Activated naive CD4-positive, alpha-beta T cell treated with anti-CD3 and anti-CD28 coated beads, Interleukin-2, amount 10 ng/mL, durations not matched to agents 7 days and 5 days (primary cell): ENCODE measurements around the gene PLEKHN1.
"Not testable (repeated sequence)": the region's sequence is repeated elsewhere in the genome, so short reads cannot be mapped to it uniquely, and the experiment has no call there.

Experiments used
- CTCF ChIA-PET: fragments of 350-600 bp; sonication (Branson Sonifier 250); formaldehyde crosslinking; loops from one replicate; lab custom pipeline; 2021; ENCODE audit warnings: antibody characterized with exemption; lab: Charles Lee
- DNase-seq: peaks from one replicate; pipeline ENCODE4 v3.0.0-alpha.2; 2020
- H3K27ac Mint-ChIP-seq: one replicate; pipeline ENCODE4 v1.8.0; 2021; ENCODE audit warnings: mild to moderate bottlenecking, moderate library complexity, mixed read lengths
- H3K27me3 Mint-ChIP-seq: one replicate; pipeline ENCODE4 v1.8.0; 2021; ENCODE audit warnings: mild to moderate bottlenecking, mixed read lengths
- H3K36me3 Mint-ChIP-seq: one replicate; pipeline ENCODE4 v1.8.0; 2021; ENCODE audit warnings: mixed read lengths
- H3K4me1 Mint-ChIP-seq: one replicate; pipeline ENCODE4 v1.8.0; 2021; ENCODE audit warnings: mixed read lengths
- H3K4me3 Mint-ChIP-seq: one replicate; pipeline ENCODE4 v1.8.0; 2021; ENCODE audit warnings: mild to moderate bottlenecking, moderate library complexity, mixed read lengths
- H3K9me3 Mint-ChIP-seq: one replicate; pipeline ENCODE4 v1.8.0; 2021; ENCODE audit warnings: mixed read lengths

PLEKHN1 gene

DNA sequence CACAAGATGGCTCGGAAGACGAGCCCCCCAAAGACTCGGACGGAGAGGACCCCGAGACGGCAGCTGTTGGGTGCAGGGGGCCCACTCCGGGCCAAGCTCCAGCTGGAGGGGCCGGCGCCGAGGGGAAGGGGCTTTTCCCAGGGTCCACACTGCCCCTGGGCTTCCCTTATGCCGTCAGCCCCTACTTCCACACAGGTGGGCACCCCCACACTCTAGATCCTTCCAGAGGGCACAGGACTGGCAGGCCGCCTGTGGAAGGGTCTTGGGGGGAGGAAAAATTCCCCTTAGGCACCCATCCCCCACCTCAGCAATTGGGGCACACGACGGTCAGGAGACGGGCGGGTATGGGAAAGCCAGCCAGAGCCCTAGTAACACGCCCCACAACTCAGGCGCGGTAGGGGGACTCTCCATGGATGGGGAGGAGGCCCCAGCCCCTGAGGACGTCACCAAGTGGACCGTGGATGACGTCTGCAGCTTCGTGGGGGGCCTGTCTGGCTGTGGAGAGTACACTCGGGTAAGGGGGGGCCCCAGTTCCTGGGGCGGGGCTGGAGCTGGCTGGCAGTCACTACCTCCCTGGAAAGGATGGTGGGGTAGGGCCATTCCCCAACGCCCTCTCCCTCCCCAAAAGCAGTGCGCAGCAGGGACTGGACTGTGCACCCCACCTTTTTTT, 23.3 kb upstream of the PLEKHN1 start:
- Mint-ChIP-seq H3K27ac (no peak overlapping the region), H3K36me3 (peaks cover 15% of the 10 kb centered on the region), H3K27me3 (peaks cover 75% of the 10 kb centered on the region), H3K9me3 (no peaks in the 10 kb centered on the region), H3K4me1 (peaks cover 7% of the 10 kb centered on the region), H3K4me3 (no peak overlapping the region)
- DNase-seq: no peak
- CTCF ChIA-PET: no interaction called here

DNA sequence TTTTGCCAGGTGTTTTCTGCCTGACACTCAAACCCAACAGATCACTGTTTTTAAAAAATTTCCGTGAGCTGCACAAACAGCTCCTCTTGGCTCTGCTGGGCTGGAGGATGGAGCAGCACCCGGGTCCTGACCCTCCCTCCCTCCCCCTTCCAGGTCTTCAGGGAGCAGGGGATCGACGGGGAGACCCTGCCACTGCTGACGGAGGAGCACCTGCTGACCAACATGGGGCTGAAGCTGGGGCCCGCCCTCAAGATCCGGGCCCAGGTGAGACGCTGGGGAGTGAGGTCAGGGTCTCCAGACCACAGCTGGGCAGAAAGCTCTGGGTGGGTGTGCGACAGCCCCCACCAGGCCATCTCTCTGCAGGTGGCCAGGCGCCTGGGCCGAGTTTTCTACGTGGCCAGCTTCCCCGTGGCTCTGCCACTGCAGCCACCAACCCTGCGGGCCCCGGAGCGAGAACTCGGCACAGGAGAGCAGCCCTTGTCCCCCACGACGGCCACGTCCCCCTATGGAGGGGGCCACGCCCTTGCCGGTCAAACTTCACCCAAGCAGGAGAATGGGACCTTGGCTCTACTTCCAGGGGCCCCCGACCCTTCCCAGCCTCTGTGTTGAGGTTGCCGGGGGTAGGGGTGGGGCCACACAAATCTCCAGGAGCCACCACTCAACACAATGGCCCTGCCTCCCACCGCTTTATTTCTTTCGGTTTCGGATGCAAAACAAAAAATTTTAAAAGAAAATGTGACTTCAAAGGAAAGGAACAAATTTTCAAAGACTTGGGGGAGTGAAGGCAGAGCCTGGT, 22.5 kb upstream of the PLEKHN1 start:
- no peak for DNase-seq
- Mint-ChIP-seq H3K36me3 (peaks cover 15% of the 10 kb centered on the region), H3K9me3 (no peaks in the 10 kb centered on the region), H3K4me3 (no peak overlapping the region), H3K27me3 (peaks cover 67% of the 10 kb centered on the region), H3K27ac (no peak overlapping the region), H3K4me1 (peaks cover 7% of the 10 kb centered on the region)
- CTCF ChIA-PET: no interaction called here

DNA sequence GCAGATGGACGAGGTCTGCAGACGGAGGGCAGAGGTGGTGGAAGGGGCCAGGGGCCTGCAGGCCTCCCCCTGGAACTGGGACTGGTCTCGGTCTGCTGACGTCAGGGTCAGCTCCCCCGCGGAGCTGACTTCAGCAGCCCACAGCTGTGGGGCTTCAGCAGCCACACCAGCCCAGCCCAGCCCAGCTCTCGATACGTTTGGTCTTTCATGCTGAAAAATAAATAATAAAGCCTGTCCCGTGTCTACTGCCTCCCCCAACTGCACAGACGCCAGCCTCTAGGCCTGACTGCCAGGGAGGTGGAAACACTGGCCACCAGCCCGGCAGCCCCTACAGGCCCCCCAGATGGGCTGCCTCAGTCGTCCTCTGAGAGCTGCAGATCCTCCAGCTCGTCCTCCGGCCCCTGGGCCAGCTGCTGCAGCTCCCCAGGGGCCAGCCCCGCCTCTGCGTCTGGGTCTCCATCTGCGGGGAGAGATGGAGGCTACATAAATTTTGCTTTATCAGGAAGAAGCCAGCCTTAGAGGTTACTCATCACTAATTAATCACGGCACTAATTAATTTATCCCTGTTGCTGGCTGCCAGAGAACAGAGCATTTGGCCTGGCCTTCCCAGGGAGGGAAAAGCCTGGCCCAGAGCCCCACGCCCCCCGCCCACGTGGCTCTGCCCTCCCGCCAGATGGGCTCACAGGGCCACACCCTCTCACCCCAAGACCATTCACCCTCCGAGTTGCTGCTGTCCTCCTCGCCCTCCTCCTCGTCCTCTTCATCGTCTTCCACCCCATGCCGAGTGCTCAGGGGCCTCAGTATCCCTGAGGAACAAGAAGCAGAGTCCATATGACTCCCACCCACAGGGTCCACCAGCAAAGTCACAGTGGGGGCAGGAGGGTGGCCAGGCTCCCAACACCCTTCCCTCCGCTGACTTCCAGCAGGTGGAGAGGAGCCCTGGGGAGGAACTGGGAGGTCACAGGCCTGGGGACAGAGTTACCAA, 21.6 kb upstream of the PLEKHN1 start:
- peaks cover 21% of the 10 kb centered on the region for H3K36me3 Mint-ChIP-seq
- peaks cover 58% of the 10 kb centered on the region for H3K27me3 Mint-ChIP-seq
- H3K4me1 Mint-ChIP-seq: peaks cover 7% of the 10 kb centered on the region
- no peak overlapping the region for H3K4me3 Mint-ChIP-seq
- H3K27ac Mint-ChIP-seq: no peak overlapping the region
- no peaks in the 10 kb centered on the region for H3K9me3 Mint-ChIP-seq
- DNase-seq: no peak
- CTCF ChIA-PET: no interaction called here

DNA sequence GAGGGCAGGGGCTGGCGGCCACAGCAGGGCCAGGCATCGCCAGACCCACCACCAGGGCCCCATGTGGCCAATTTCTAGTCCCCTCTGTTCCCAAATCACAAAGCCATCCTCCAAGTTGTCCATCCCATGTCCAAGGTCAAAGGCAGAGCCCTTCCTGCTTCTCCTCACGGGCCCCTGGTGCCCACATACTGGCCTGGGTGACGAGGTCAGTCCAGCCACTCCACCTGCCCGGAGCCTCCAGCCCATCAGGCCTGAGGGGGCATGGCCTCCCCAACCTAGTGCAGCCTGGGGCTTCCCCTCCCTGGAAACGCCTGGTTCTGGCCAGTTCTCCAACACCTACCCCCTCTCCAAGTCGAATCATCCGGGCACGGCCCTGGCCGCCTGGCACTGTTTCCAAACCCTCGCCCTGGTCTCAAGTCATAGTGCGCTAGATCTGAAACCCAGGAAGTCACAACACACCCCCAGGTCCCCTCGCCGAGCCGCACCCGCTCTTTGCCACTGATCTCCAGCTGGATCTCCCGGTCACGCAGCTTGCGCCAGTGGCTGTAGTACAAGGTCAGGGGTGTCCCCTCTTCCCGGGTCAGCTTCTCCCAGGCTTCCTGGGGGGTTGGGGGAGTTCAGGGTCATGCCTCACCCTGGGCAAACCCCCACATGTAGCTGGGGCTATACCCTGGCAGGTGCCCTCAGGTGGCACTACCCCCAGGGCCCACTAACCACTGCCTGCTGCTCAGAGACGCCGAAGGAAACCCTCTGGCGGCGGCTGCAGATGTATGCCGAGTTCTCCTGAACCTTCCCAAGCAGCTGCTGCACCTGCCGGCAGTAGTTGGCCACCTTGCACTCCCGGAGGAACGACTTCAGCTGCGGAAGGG, 20.4 kb upstream of the PLEKHN1 start:
- no peak for DNase-seq
- Mint-ChIP-seq H3K4me3 (no peak overlapping the region), H3K36me3 (peaks cover 33% of the 10 kb centered on the region), H3K4me1 (peaks cover 3% of the 10 kb centered on the region), H3K27ac (peak overlapping the region; percentile 3), H3K27me3 (peaks cover 46% of the 10 kb centered on the region), H3K9me3 (no peaks in the 10 kb centered on the region)
- CTCF ChIA-PET: interaction anchor here (0.6 to 0.7 kb wide), 2 partner anchors 17 to 1100 kb away, joined by 3 read pairs; no protein-coding TSS in a partner anchor

DNA sequence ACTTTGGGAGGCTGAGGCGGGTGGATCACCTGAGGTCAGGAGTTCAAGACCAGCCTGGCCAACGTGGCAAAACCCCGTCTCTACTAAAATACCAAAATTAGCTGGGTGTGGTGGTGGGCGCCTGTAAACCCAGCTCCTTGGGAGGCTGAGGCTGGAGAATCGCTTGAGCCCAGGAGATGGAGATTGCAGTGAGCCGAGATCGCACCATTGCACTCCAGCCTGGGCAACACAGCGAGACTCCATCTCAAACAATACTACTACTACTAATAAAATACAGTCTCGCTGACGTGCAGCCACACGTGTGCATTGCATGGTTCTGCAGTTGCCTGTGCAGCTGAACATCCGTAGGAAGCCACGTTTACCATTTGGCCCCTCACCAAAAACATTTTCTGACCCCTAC, 19.5 kb upstream of the PLEKHN1 start:
- H3K4me3 Mint-ChIP-seq, DNase-seq, H3K4me1 Mint-ChIP-seq, CTCF ChIA-PET, H3K27ac Mint-ChIP-seq, H3K9me3 Mint-ChIP-seq: not testable (repeated sequence)
- peaks cover 37% of the 10 kb centered on the region for H3K36me3 Mint-ChIP-seq
- peaks cover 38% of the 10 kb centered on the region for H3K27me3 Mint-ChIP-seq

DNA sequence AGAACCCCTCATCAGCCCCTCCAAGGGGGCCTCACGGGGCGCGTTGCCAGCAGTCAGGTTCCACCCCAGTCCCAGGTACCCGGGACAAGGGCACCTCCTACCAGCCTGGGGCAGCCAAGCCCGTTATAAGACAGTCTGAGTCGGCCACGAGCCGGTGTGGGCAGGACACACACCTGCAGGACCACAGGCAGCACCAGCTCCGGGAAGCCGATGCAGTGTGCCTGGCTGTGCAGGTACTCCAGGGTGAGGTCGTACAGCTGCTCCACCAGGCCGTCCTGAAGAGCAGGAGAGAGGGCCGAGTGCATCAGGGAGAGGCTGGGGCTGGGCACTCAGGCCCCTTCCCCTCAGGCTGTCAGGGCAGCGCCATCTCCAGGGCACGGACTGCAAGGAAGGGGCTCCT, 18.3 kb upstream of the PLEKHN1 start:
- Mint-ChIP-seq H3K9me3 (no peaks in the 10 kb centered on the region), H3K4me1 (no peaks in the 10 kb centered on the region), H3K36me3 (peaks cover 40% of the 10 kb centered on the region), H3K27me3 (peaks cover 29% of the 10 kb centered on the region), H3K4me3 (no peak overlapping the region), H3K27ac (no peak overlapping the region)
- no peak for DNase-seq
- CTCF ChIA-PET: no interaction called here

DNA sequence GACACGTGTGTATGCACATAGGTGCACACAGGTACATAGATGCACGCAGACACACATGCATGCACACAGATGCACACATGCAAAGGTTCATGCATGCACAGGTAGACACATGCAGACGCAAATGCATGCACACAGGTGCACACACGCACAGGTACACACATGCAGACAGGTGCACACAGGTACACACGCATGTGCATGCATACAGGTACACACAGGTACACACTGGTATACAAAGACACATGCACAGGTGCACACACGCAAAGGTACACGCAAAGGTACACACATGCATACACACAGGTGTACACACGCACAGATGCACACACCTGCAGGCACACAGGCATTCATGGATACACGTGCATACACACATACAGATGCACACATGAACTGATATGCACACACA, 16.0 kb upstream of the PLEKHN1 start:
- Mint-ChIP-seq H3K4me3 (no peak overlapping the region), H3K36me3 (peaks cover 49% of the 10 kb centered on the region), H3K9me3 (no peaks in the 10 kb centered on the region), H3K4me1 (no peaks in the 10 kb centered on the region), H3K27ac (no peak overlapping the region), H3K27me3 (peaks cover 9% of the 10 kb centered on the region)
- CTCF ChIA-PET: no interaction called here
- DNase-seq: no peak

DNA sequence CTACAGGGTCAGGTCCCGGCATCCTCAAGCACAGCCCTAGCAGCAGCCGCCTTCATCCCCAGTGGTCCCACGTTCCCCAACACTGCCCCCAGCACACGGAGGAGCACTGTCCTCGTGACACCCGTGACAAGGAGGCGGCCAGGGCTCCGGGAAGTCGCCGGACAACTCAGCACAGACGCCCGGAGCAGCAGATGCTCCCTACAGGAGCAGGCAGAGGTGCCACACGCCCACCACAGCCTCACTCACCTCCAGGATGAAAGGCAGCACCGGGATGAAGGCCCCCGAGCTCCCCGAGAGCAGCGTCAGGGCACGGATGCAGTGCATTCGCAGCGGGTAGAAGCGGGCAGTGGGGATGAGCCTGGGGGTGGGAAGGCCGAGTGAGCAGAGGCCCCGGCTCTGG, 15.4 kb upstream of the PLEKHN1 start:
- H3K9me3 Mint-ChIP-seq: no peaks in the 10 kb centered on the region
- DNase-seq: no peak
- CTCF ChIA-PET: no interaction called here
- H3K27me3 Mint-ChIP-seq: peaks cover 3% of the 10 kb centered on the region
- H3K36me3 Mint-ChIP-seq: peaks cover 47% of the 10 kb centered on the region
- H3K4me3 Mint-ChIP-seq: no peak overlapping the region
- H3K27ac Mint-ChIP-seq: no peak overlapping the region
- H3K4me1 Mint-ChIP-seq: no peaks in the 10 kb centered on the region

DNA sequence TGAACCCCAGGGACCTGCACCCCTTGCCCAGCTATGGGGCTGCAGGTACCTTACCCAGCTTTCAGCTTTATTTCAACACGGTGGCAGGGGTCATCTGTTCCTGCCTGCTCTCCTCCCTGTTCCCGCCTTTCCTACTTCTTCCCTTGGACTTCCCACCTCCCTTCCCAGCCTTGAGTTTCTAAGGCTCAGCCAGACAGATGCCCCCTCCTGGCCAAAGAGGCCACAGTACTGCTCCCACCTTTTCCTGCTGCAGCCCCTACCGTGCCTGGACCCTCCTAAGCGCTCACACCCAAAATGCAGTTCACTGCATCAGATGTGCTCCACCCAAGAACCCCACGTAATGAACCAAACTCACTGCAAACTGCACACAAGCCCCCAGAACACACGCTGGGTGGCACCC, 14.9 kb upstream of the PLEKHN1 start:
- CTCF ChIA-PET: no interaction called here
- Mint-ChIP-seq H3K4me1 (no peaks in the 10 kb centered on the region), H3K27me3 (no peaks in the 10 kb centered on the region), H3K27ac (no peak overlapping the region), H3K36me3 (peaks cover 47% of the 10 kb centered on the region), H3K9me3 (no peaks in the 10 kb centered on the region), H3K4me3 (no peak overlapping the region)
- DNase-seq: no peak

DNA sequence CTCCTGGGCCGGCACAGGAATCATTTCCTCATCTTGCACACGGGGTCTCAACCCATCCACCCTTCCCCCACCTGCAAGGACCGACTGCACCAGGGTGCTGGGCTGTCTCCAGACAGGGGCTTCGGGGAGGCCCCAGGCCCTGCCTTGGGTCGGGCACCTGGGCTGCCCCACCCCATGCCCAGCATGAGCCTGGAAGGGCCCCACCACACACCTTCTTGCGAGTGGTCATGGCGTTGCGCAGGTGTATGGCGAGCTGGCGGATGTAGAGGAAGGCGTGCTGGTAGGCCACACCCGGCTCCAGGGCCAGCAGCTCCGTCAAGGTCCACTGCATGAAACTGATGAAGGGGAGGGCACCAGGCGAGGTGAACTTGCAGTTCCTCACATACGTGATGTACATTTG, 14.1 kb upstream of the PLEKHN1 start:
- H3K27me3 Mint-ChIP-seq: no peaks in the 10 kb centered on the region
- no peaks in the 10 kb centered on the region for H3K9me3 Mint-ChIP-seq
- H3K4me1 Mint-ChIP-seq: peaks cover 4% of the 10 kb centered on the region
- no peak overlapping the region for H3K4me3 Mint-ChIP-seq
- no peak for DNase-seq
- H3K36me3 Mint-ChIP-seq: peaks cover 46% of the 10 kb centered on the region
- CTCF ChIA-PET: no interaction called here
- no peak overlapping the region for H3K27ac Mint-ChIP-seq

DNA sequence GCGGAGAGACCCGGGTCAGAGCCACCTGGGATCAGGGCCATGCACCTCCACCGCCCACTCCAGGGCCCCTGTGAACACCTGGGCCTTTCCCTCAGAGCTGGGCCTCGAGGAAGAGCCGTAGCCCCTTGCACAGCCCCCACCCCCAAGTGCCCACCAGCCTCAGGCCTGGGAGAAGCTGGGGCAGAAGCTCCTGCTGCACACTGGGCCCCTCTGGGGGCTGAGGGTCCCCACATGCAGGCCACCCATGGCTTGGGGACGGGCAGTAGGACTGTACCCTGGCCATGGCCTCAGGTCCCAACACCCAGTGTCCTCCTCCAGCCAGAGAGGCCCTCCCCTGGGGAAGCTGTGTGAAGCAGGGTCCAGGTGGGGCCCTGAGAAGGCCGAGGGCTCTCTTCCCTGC, 13.7 kb upstream of the PLEKHN1 start:
- Mint-ChIP-seq H3K4me1 (peaks cover 8% of the 10 kb centered on the region), H3K27me3 (no peaks in the 10 kb centered on the region), H3K36me3 (peaks cover 44% of the 10 kb centered on the region), H3K27ac (no peak overlapping the region), H3K4me3 (no peak overlapping the region), H3K9me3 (no peaks in the 10 kb centered on the region)
- DNase-seq: no peak
- CTCF ChIA-PET: no interaction called here

DNA sequence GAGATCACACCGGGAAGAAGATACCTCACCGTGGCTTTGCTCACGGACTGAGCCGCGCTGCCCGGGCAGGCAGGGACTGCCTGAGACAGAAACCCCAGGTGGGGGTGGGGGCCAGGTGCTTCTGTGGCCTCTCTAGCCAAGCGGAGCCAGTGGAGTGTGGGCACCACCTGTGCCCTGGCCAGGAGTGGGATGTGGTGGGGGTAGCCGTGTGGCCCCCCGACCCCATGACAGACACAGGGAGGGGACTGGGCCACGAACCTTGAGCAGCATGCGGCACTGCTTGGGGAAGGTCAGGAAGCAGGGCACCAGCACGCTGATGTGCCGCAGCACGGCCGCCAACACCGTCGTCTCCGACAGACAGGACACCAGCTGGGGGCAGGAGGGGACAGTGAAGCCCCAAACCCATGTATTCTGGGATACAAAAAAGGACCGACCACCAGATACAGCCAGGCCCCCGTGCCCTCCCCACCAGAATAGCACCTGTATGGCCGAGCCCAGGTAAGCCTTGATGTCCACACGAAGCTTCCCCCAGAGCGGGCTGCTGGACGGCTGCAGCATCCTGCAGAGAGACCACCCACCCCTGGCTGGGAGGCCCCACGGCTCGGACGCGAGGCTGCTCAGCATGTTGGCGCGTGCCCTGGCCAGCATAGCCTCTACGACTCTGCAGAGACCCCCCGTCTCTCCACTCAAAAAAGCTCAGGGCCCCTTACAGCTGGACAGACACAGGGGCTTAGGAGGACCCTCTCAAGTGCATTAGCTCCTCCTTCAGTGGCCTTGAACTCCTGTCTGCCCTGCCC, 12.6 kb upstream of the PLEKHN1 start:
- H3K36me3 Mint-ChIP-seq: peaks cover 46% of the 10 kb centered on the region
- peaks cover 18% of the 10 kb centered on the region for H3K4me1 Mint-ChIP-seq
- no peaks in the 10 kb centered on the region for H3K9me3 Mint-ChIP-seq
- H3K4me3 Mint-ChIP-seq: no peak overlapping the region
- CTCF ChIA-PET: no interaction called here
- no peaks in the 10 kb centered on the region for H3K27me3 Mint-ChIP-seq
- H3K27ac Mint-ChIP-seq: no peak overlapping the region
- no peak for DNase-seq

DNA sequence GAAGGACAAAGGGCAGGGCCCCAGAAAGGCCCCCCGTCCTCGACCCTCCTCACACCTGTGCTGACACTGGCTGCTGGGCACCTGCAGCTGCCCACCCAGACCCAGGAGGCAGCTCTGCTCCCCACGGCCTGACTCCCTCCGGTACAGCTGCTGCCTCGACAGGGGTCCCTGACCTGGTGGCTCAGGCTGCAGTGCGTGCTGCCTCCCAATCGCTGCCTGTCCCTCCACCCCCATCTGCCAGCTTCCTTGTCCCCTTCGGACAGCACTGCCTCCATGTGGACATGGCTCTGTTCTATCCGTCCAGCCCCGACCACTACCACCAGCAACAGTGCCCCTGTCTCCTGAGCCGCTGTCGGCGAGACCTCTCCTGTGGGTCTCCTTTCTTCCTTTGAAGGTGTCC, 11.4 kb upstream of the PLEKHN1 start:
- Mint-ChIP-seq H3K4me1 (peaks cover 18% of the 10 kb centered on the region), H3K36me3 (peaks cover 36% of the 10 kb centered on the region), H3K27me3 (peaks cover under 1% of the 10 kb centered on the region), H3K27ac (no peak overlapping the region), H3K9me3 (no peaks in the 10 kb centered on the region), H3K4me3 (no peak overlapping the region)
- CTCF ChIA-PET: no interaction called here
- no peak for DNase-seq
